ENCODE results near the gene NSUN2.

Gene NSUN2

DNA sequence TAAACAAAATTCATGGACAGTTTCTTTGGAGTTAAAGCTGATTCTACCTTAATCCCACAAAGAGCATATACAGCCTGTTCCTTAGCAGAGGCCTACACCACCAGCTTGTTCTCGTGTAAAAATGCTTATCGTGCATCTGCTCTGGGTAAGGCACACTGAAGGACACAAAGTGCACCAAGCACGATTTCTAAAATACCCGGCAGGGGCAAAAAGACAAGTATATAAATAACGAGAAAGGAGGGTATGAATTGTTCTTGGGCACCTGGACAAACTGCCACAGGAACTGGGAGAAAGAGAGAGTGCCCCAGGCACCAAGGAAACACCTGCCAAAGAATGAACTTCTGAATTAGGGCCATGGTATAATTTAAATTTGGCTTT is 25.3 kb downstream of the NSUN2 start:
- no peak overlapping the region for H3K4ac ChIP-seq (ENCODE audit: low read depth, low read length)
- no peak overlapping the region for H3K18ac ChIP-seq (ENCODE audit: low read length)
- H3K23ac ChIP-seq (ENCODE audit: low read length), result no peak overlapping the region
- no peaks in the 10 kb centered on the region for H3K4me1 ChIP-seq (ENCODE audit: control insufficient read depth in 1 of 2, insufficient read depth in 2 of 2, low read length in 2 of 2)
- no CpG with 5 or more reads among the region's 5 CpGs for WGBS (ENCODE audit: extremely low coverage, insufficient coverage, insufficient read length)
- no peak overlapping the region for H2BK5ac ChIP-seq (ENCODE audit: low read depth, low read length, poor library complexity)
- H3K4me3 ChIP-seq (ENCODE audit: low read depth, low read length), result no peak overlapping the region
- H3K36me3 ChIP-seq (ENCODE audit: control insufficient read depth in 1 of 2, insufficient read depth in 2 of 2, low read length in 2 of 2), result peaks cover 50 to 68% of the 10 kb centered on the region in 2 experiments
- no peak overlapping the region for H3K27ac ChIP-seq (ENCODE audit: low read depth, low read length)
- H4K12ac ChIP-seq (ENCODE audit: low read depth, low read length), result no peak overlapping the region
- no peak overlapping the region for H3K14ac ChIP-seq (ENCODE audit: low read length)
- H4K91ac ChIP-seq (ENCODE audit: low read depth, low read length), result no peak overlapping the region
- H2AK5ac ChIP-seq (ENCODE audit: low read length), result no peak overlapping the region
- H3K79me2 ChIP-seq (ENCODE audit: control insufficient read depth, insufficient read depth, low read length, poor library complexity), result no peaks in the 10 kb centered on the region
- H3K9ac ChIP-seq (ENCODE audit: low read length), result no peak overlapping the region
- DNase-seq, result no peak
- no peaks in the 10 kb centered on the region for H3K79me1 ChIP-seq (ENCODE audit: low read length)
- H4K8ac ChIP-seq (ENCODE audit: low read depth, low read length), result no peak overlapping the region
- H3K27me3 ChIP-seq (ENCODE audit: insufficient read depth, low read length), result no peaks in the 10 kb centered on the region
- no peak overlapping the region for H3K4me2 ChIP-seq (ENCODE audit: low read length)
- no peak overlapping the region for H2BK120ac ChIP-seq (ENCODE audit: insufficient read depth, low read length, poor library complexity)
- H3K9me3 ChIP-seq (ENCODE audit: insufficient read depth, low read depth, low read length), result no peaks in the 10 kb centered on the region
- H2AFZ ChIP-seq (ENCODE audit: insufficient read depth, low read length, poor library complexity), result no peak overlapping the region
- no peak overlapping the region for H2BK12ac ChIP-seq (ENCODE audit: low read length)

DNA sequence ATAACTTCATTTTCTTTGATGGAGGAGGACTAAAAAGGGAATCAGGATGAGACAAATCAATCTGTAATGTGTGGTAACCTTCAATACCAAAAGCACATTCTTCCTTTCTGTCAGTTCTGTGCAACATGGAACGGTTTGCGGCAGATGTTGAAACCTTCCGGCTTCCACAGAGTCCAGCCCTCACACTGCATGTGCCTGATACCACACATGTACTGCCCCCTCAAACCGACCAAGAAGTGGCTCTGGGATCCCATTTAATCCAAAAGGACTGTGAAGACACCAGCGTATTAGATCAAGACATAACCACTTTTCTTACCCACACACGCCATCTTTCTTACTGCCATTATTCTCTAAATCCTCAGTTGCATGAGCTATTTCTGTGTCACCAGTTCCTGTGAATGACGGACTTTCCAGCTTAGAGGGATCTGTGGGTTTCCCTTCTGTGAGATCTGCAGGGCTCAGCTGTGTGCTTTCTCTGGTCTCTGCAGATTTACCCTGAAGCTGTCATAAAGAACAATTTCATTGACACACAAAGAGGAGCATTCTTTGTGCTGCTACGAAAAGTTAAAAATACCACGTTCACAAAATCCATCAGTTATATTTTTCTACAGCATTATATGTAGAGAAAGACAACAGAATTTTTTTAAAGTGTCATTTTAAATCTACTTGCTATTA is 25.8 kb downstream of the NSUN2 start:
- Histone ChIP-seq H2BK5ac (ENCODE audit: low read depth, low read length, poor library complexity) (no peak overlapping the region), H3K4me3 (ENCODE audit: low read depth, low read length) (no peak overlapping the region), H3K27me3 (ENCODE audit: insufficient read depth, low read length) (no peaks in the 10 kb centered on the region), H3K9ac (ENCODE audit: low read length) (no peak overlapping the region), H3K9me3 (ENCODE audit: insufficient read depth, low read depth, low read length) (no peaks in the 10 kb centered on the region), H3K27ac (ENCODE audit: low read depth, low read length) (no peak overlapping the region), H2BK12ac (ENCODE audit: low read length) (no peak overlapping the region), H3K4me2 (ENCODE audit: low read length) (no peak overlapping the region), H2AK5ac (ENCODE audit: low read length) (no peak overlapping the region), H4K12ac (ENCODE audit: low read depth, low read length) (no peak overlapping the region), H4K91ac (ENCODE audit: low read depth, low read length) (no peak overlapping the region), H3K4ac (ENCODE audit: low read depth, low read length) (no peak overlapping the region), H3K36me3 (ENCODE audit: control insufficient read depth in 1 of 2, insufficient read depth in 2 of 2, low read length in 2 of 2) (peaks cover 51 to 69% of the 10 kb centered on the region in 2 experiments), H3K18ac (ENCODE audit: low read length) (no peak overlapping the region), H2AFZ (ENCODE audit: insufficient read depth, low read length, poor library complexity) (no peak overlapping the region), H3K23ac (ENCODE audit: low read length) (no peak overlapping the region), H4K8ac (ENCODE audit: low read depth, low read length) (no peak overlapping the region), H3K79me2 (ENCODE audit: control insufficient read depth, insufficient read depth, low read length, poor library complexity) (no peaks in the 10 kb centered on the region), H3K4me1 (ENCODE audit: control insufficient read depth in 1 of 2, insufficient read depth in 2 of 2, low read length in 2 of 2) (no peaks in the 10 kb centered on the region), H2BK120ac (ENCODE audit: insufficient read depth, low read length, poor library complexity) (no peak overlapping the region), H3K79me1 (ENCODE audit: low read length) (no peaks in the 10 kb centered on the region), H3K14ac (ENCODE audit: low read length) (no peak overlapping the region)
- no CpG with 5 or more reads among the region's 9 CpGs for WGBS (ENCODE audit: extremely low coverage, insufficient coverage, insufficient read length)
- no peak for DNase-seq

GRCh38 chr5:6604946-6605345 is 27.9 kb downstream of the NSUN2 start:
- Histone ChIP-seq H3K27ac (ENCODE audit: low read depth, low read length) (no peak overlapping the region), H2BK12ac (ENCODE audit: low read length) (no peak overlapping the region), H4K91ac (ENCODE audit: low read depth, low read length) (no peak overlapping the region), H2BK120ac (ENCODE audit: insufficient read depth, low read length, poor library complexity) (no peak overlapping the region), H2AFZ (ENCODE audit: insufficient read depth, low read length, poor library complexity) (no peak overlapping the region), H3K79me1 (ENCODE audit: low read length) (no peaks in the 10 kb centered on the region), H3K14ac (ENCODE audit: low read length) (no peak overlapping the region), H3K4ac (ENCODE audit: low read depth, low read length) (no peak overlapping the region), H3K23ac (ENCODE audit: low read length) (no peak overlapping the region), H2AK5ac (ENCODE audit: low read length) (no peak overlapping the region), H3K9ac (ENCODE audit: low read length) (no peak overlapping the region), H3K27me3 (ENCODE audit: insufficient read depth, low read length) (no peaks in the 10 kb centered on the region), H3K18ac (ENCODE audit: low read length) (no peak overlapping the region), H3K4me3 (ENCODE audit: low read depth, low read length) (no peak overlapping the region), H3K9me3 (ENCODE audit: insufficient read depth, low read depth, low read length) (peaks cover 2% of the 10 kb centered on the region), H4K12ac (ENCODE audit: low read depth, low read length) (no peak overlapping the region), H3K36me3 (ENCODE audit: control insufficient read depth in 1 of 2, insufficient read depth in 2 of 2, low read length in 2 of 2) (peaks cover 50 to 70% of the 10 kb centered on the region in 2 experiments), H3K79me2 (ENCODE audit: control insufficient read depth, insufficient read depth, low read length, poor library complexity) (no peaks in the 10 kb centered on the region), H3K4me2 (ENCODE audit: low read length) (no peak overlapping the region), H2BK5ac (ENCODE audit: low read depth, low read length, poor library complexity) (no peak overlapping the region), H3K4me1 (ENCODE audit: control insufficient read depth in 1 of 2, insufficient read depth in 2 of 2, low read length in 2 of 2) (no peaks in the 10 kb centered on the region), H4K8ac (ENCODE audit: low read depth, low read length) (no peak overlapping the region)
- no CpG with 5 or more reads among the region's 12 CpGs for WGBS (ENCODE audit: extremely low coverage, insufficient coverage, insufficient read length)
- no peak for DNase-seq

DNA sequence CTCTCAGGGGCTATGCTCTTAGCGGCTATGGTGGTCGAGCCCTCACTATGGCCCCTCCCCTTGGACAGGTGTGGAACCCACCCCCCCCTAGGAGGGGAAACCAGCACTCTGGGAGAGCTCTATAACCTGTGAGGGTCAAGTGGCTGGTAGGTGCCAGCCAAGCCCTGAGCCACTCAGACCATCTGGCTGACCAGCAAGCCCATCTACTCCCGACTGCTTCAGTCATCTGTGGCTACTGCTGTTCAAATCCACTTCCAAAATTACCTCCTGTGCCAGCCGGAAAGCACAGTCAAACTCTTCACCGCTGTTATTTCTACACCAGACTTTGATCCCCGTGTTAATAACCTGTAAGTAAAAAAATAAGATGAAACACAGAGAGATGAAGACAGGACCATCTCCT is 28.5 kb downstream of the NSUN2 start:
- Histone ChIP-seq H3K14ac (ENCODE audit: low read length) (no peak overlapping the region), H3K27ac (ENCODE audit: low read depth, low read length) (no peak overlapping the region), H2AFZ (ENCODE audit: insufficient read depth, low read length, poor library complexity) (no peak overlapping the region), H3K4ac (ENCODE audit: low read depth, low read length) (no peak overlapping the region), H3K27me3 (ENCODE audit: insufficient read depth, low read length) (no peaks in the 10 kb centered on the region), H2BK12ac (ENCODE audit: low read length) (no peak overlapping the region), H3K79me2 (ENCODE audit: control insufficient read depth, insufficient read depth, low read length, poor library complexity) (no peaks in the 10 kb centered on the region), H3K4me2 (ENCODE audit: low read length) (no peak overlapping the region), H4K12ac (ENCODE audit: low read depth, low read length) (no peak overlapping the region), H4K8ac (ENCODE audit: low read depth, low read length) (no peak overlapping the region), H3K4me3 (ENCODE audit: low read depth, low read length) (no peak overlapping the region), H2BK120ac (ENCODE audit: insufficient read depth, low read length, poor library complexity) (no peak overlapping the region), H3K23ac (ENCODE audit: low read length) (no peak overlapping the region), H3K9me3 (ENCODE audit: insufficient read depth, low read depth, low read length) (peaks cover 4% of the 10 kb centered on the region), H3K9ac (ENCODE audit: low read length) (no peak overlapping the region), H3K36me3 (ENCODE audit: control insufficient read depth in 1 of 2, insufficient read depth in 2 of 2, low read length in 2 of 2) (peaks cover 53 to 73% of the 10 kb centered on the region in 2 experiments), H3K4me1 (ENCODE audit: control insufficient read depth in 1 of 2, insufficient read depth in 2 of 2, low read length in 2 of 2) (no peaks in the 10 kb centered on the region), H2AK5ac (ENCODE audit: low read length) (no peak overlapping the region), H3K79me1 (ENCODE audit: low read length) (no peaks in the 10 kb centered on the region), H2BK5ac (ENCODE audit: low read depth, low read length, poor library complexity) (no peak overlapping the region), H3K18ac (ENCODE audit: low read length) (no peak overlapping the region), H4K91ac (ENCODE audit: low read depth, low read length) (no peak overlapping the region)
- WGBS (ENCODE audit: extremely low coverage, insufficient coverage, insufficient read length), result no CpG with 5 or more reads among the region's 6 CpGs
- no peak for DNase-seq

Measured in trophoblast cell (in vitro differentiated cells and primary cell).